GM12878 (cell line): ENCODE measurements around the gene CYSLTR1. TPM values are rescaled to one million over a fixed set of nuclear protein-coding genes. Genes with fewer than 3 reads are reported as not detected.

Experiments used
- ATAC-seq: fragments of 200-7000 bp; cut with Tn5 transposase; 3 replicates; pipeline ENCODE4 v1.9.1; 2020; ENCODE audit warnings: mild to moderate bottlenecking, moderate library complexity
- Bru-seq: library from RNA; stranded (reverse); fragments of 400-500 nt; gene quantifications from one replicate; lab custom pipeline; 2021; lab: Mats Ljungman, UMichigan
- BruChase-seq, 2 experiments: library from RNA; stranded (reverse); fragments of 400-500 nt; gene quantifications; one replicate each; lab custom pipeline; 2021; lab: Mats Ljungman, UMichigan
- BruUV-seq: library from RNA; stranded (reverse); fragments of 400-500 nt; replicated peaks from 2 replicates; lab custom pipeline; 2021; lab: Mats Ljungman, UMichigan
- CTCF ChIA-PET: fragments of 300-600 bp; sonication (Branson Sonifier 250); formaldehyde crosslinking; extraction: SDS; loops from one replicate; lab custom pipeline; 2021; ENCODE audit warnings: inconsistent platforms; lab: Yijun Ruan, JAX
- POLR2A ChIA-PET: fragments of 350-600 bp; formaldehyde crosslinking; extraction: SDS; loops from one replicate; lab custom pipeline; 2021; ENCODE audit warnings: inconsistent platforms; lab: Charles Lee
- RAD21 ChIA-PET: fragments of 300-600 bp; sonication (Branson Sonifier 250); formaldehyde crosslinking; loops from one replicate; lab custom pipeline; 2023; ENCODE audit warnings: antibody characterized with exemption; ENCODE audit not compliant: unreplicated experiment; lab: Charles Lee
- SMC1A ChIA-PET: fragments of 300-600 bp; sonication (Branson Sonifier 250); formaldehyde crosslinking; loops from one replicate; lab custom pipeline; 2023; ENCODE audit not compliant: unreplicated experiment, uncharacterized antibody; lab: Charles Lee
- DNase-seq: peaks from one replicate; pipeline ENCODE4 v3.0.0-alpha.2; 2011; ENCODE audit warnings: low read depth, low spot score
- FAIRE-seq: peaks from 3 replicates; lab custom pipeline; 2011; peaks lifted over from hg19 to GRCh38; lab: Jason Lieb, UNC
- H2AFZ ChIP-seq: 2 replicates; pipeline ENCODE4 v1.6.0; 2011; ENCODE audit warnings: low read depth, low read length, control low read depth; ENCODE audit not compliant: control insufficient read depth
- H3K27ac ChIP-seq: 2 replicates; pipeline ENCODE4 v1.5.1; 2011; ENCODE audit warnings: control low read depth; ENCODE audit not compliant: control insufficient read depth, insufficient read depth
- H3K27me3 ChIP-seq, 2 experiments: replicated peaks in 1 of 2; 2 replicates each; pipeline versions ENCODE4 v1.6.0 to v1.6.1; 2011; ENCODE audit warnings: low read length in 1 of 2; ENCODE audit not compliant: control insufficient read depth in 2 of 2, insufficient read depth in 2 of 2
- H3K36me3 ChIP-seq, 2 experiments: 2 replicates each; pipeline ENCODE4 v1.5.1; 2011; ENCODE audit warnings: low read length in 1 of 2; ENCODE audit not compliant: control insufficient read depth in 2 of 2, insufficient read depth in 2 of 2
- H3K4me1 ChIP-seq: 2 replicates; pipeline ENCODE4 v1.6.1; 2011; ENCODE audit warnings: mild to moderate bottlenecking, low read length, moderate library complexity, mixed read lengths; ENCODE audit not compliant: control insufficient read depth, insufficient read depth
- H3K4me2 ChIP-seq: 2 replicates; pipeline ENCODE4 v1.6.0; 2011; ENCODE audit warnings: control low read depth; ENCODE audit not compliant: control insufficient read depth, insufficient read depth
- H3K4me3 ChIP-seq: fragments of 200-600 bp; sonication (generic); 2 replicates; pipeline ENCODE4 v1.5.1; 2016
- H3K79me2 ChIP-seq: 2 replicates; pipeline ENCODE4 v1.6.0; 2011; ENCODE audit warnings: low read length; ENCODE audit not compliant: control insufficient read depth, insufficient read depth
- H3K9ac ChIP-seq: 2 replicates; pipeline ENCODE4 v1.8.0; 2011; ENCODE audit warnings: low read length, control low read depth, mixed read lengths; ENCODE audit not compliant: control insufficient read depth, insufficient read depth
- H3K9me3 ChIP-seq: replicated peaks from 3 replicates; pipeline ENCODE4 v1.5.1; 2011; ENCODE audit warnings: mild to moderate bottlenecking, low read length; ENCODE audit not compliant: control insufficient read depth, insufficient read depth
- H4K20me1 ChIP-seq: 2 replicates; pipeline ENCODE4 v1.6.0; 2011; ENCODE audit not compliant: control insufficient read depth, insufficient read depth
- ATF3 ChIP-seq: IDR thresholded peaks from 2 replicates; pipeline ENCODE4 v1.6.1; 2011; ENCODE audit warnings: low read depth, mild to moderate bottlenecking, low read length, moderate library complexity, borderline replicate concordance; ENCODE audit errors: extremely low read depth
- ATF7 ChIP-seq: fragments of 450-650 bp; IDR thresholded peaks from 2 replicates; pipeline ENCODE4 v1.6.1; 2016; ENCODE audit warnings: low read depth, mild to moderate bottlenecking
- CHD2 ChIP-seq: IDR thresholded peaks from 2 replicates; pipeline ENCODE4 v1.6.1; 2011; ENCODE audit warnings: low read depth, low read length, improper control_type of control experiment, borderline replicate concordance
- JUNB ChIP-seq: IDR thresholded peaks from 2 replicates; pipeline ENCODE4 v1.6.1; 2016; ENCODE audit warnings: antibody characterized with exemption, mild to moderate bottlenecking
- MEF2A ChIP-seq: IDR thresholded peaks from 2 replicates; pipeline ENCODE4 v1.6.1; 2011; ENCODE audit warnings: low read depth, mild to moderate bottlenecking, low read length, moderate library complexity; ENCODE audit not compliant: insufficient read depth
- MYC ChIP-seq: IDR thresholded peaks from 2 replicates; pipeline ENCODE4 v1.6.1; 2011; ENCODE audit warnings: mild to moderate bottlenecking, low read length, moderate library complexity, inconsistent platforms; ENCODE audit not compliant: insufficient read depth, insufficient replicate concordance, insufficient read length, severe bottlenecking
- NR2C2 ChIP-seq: IDR thresholded peaks from 2 replicates; pipeline ENCODE4 v1.6.1; 2011; ENCODE audit warnings: borderline replicate concordance, low read depth; ENCODE audit not compliant: control insufficient read depth, insufficient read length
- POLR2AphosphoS2 ChIP-seq: IDR thresholded peaks from 2 replicates; pipeline ENCODE4 v1.6.1; 2011; ENCODE audit warnings: low read depth, mild to moderate bottlenecking, low read length, improper control_type of control experiment, moderate library complexity
- RAD21 ChIP-seq: IDR thresholded peaks from 2 replicates; pipeline ENCODE4 v1.6.1; 2011; ENCODE audit warnings: mild to moderate bottlenecking, low read depth, low read length, moderate library complexity; ENCODE audit not compliant: insufficient read depth
- RUNX3 ChIP-seq: IDR thresholded peaks from 2 replicates; pipeline ENCODE4 v1.6.1; 2012; ENCODE audit warnings: low read length, inconsistent platforms
- SMAD5 ChIP-seq: IDR thresholded peaks from 2 replicates; pipeline ENCODE4 v1.6.1; 2016; ENCODE audit warnings: antibody characterized with exemption, low read depth
- SPI1 ChIP-seq: IDR thresholded peaks from 2 replicates; pipeline ENCODE4 v1.6.1; 2011; ENCODE audit warnings: low read depth, mild to moderate bottlenecking, low read length, moderate library complexity, borderline replicate concordance; ENCODE audit not compliant: insufficient read depth
- TAF1 ChIP-seq: IDR thresholded peaks from 2 replicates; pipeline ENCODE4 v1.6.1; 2011; ENCODE audit warnings: mild to moderate bottlenecking, low read depth, low read length, borderline replicate concordance
- ZNF687 ChIP-seq: fragments of 450-650 bp; IDR thresholded peaks from 2 replicates; pipeline ENCODE4 v1.6.1; 2017; ENCODE audit warnings: mild to moderate bottlenecking, moderate library complexity
- WGBS: methylation state at CpG from one replicate; pipeline ENCODE4 v1.1.6; 2016; ENCODE audit warnings: low lambda C conversion rate; ENCODE audit not compliant: insufficient replicate concordance, insufficient coverage; ENCODE audit errors: missing lambda C conversion rate; 5-methylcytosine and 5-hydroxymethylcytosine counted together
- in situ Hi-C: fragments of 300-500 bp; cut with MboI; formaldehyde crosslinking; loops from 9 replicates; pipeline ENCODE4 v1.14.3; 2018; ENCODE audit warnings: mixed read lengths
- intact Hi-C: fragments of 100-400 bp; cut with micrococcal nuclease; formaldehyde crosslinking; loops from one replicate; pipeline ENCODE4 v1.14.2; 2022; ENCODE audit not compliant: unreplicated experiment
- long read RNA-seq, 2 experiments: library from polyadenylated mRNA; unstranded; transcript quantifications; one replicate each; pipeline ENCODE4 v2.0.0, GENCODE V29; 2019 to 2020
- polyA minus RNA-seq, 3 experiments: library from RNA; depleted of rRNA, polyadenylated mRNA; stranded (reverse); fragments of >200 nt; gene quantifications; 2 replicates each; pipeline ENCODE4 v1.2.3, GENCODE V29; 2011
- polyA plus RNA-seq, 11 experiments: library from polyadenylated mRNA; depleted of rRNA in 4 of 11; unstranded in 6 of 11; stranded (reverse) in 5 of 11; fragments of >200 nt; fragmentation: Nextera tagmentation in 4 of 11; fragmentation: Illumina TruSeq in 1 of 11; extraction: Ambion mirVana in 4 of 11; extraction: Trizol in 1 of 11; gene quantifications; 1 replicate in 1 of 11; 2 replicates in 10 of 11; pipeline versions ENCODE4 v1.2.1 to v1.2.3, GENCODE V29; 2011 to 2016; ENCODE audit warnings: inconsistent platforms in 2 of 11, missing spikeins in 2 of 11, low read depth in 1 of 11
- total RNA-seq, 4 experiments: library from RNA; depleted of rRNA in 3 of 4; stranded (reverse); fragments of >200 nt in 3 of 4; fragmentation: Illumina TruSeq in 1 of 4; extraction: Trizol in 1 of 4; gene quantifications; 2 replicates each; pipeline versions ENCODE4 v1.2.1 to v1.2.3, GENCODE V29; 2013 to 2021

The CYSLTR1 gene
- 24.1 and 24.8 TPM in 2 replicates for total RNA-seq (2013; cell fraction: nucleolus; rRNA removed)
- 26.7 and 30.9 TPM in 2 replicates for total RNA-seq (2014; rRNA removed)
- 31.9 and 32.9 TPM in 2 replicates for total RNA-seq (2014; rRNA removed; fragmentation: Illumina TruSeq; extraction: Trizol)
- total RNA-seq (2021) = 21.2 and 22.1 TPM in 2 replicates
- 7.2 TPM for polyA plus RNA-seq (2011; ENCODE audit: low read depth)
- polyA plus RNA-seq (2011; rRNA removed) = 16.5 and 22.6 TPM in 2 replicates
- polyA plus RNA-seq (2011; cell fraction: cytosol; rRNA removed) = 6.4 and 7.0 TPM in 2 replicates
- 4.8 and 4.9 TPM in 2 replicates for polyA plus RNA-seq (2011; cell fraction: nucleus; rRNA removed)
- polyA plus RNA-seq (2012) = 9.0 and 9.2 TPM in 2 replicates
- 28.9 and 32.0 TPM in 2 replicates for polyA plus RNA-seq (2014; fragmentation: Illumina TruSeq; extraction: Trizol)
- 10 to 100 TPM; 27.9 to 42.0 TPM for polyA plus RNA-seq (2014; fragmentation: Nextera tagmentation; extraction: Ambion mirVana)
- polyA plus RNA-seq (2014; rRNA removed) = 10.7 and 13.7 TPM in 2 replicates
- polyA plus RNA-seq (2016; fragmentation: Nextera tagmentation; extraction: Ambion mirVana) = 10 to 100 TPM; 18.0 to 20.5 TPM
- 13.5 and 19.7 TPM in 2 replicates for polyA minus RNA-seq (2011; rRNA and poly(A)+ RNA removed)
- polyA minus RNA-seq (2011; cell fraction: cytosol; rRNA and poly(A)+ RNA removed) = 3.6 and 5.0 TPM in 2 replicates
- 5.4 and 10.1 TPM in 2 replicates for polyA minus RNA-seq (2011; cell fraction: nucleus; rRNA and poly(A)+ RNA removed)
- Bru-seq, nascent RNA = percentile 57 among the genes with signal in this experiment
- percentile 52 among the genes with signal in this experiment for BruChase-seq, experiment 1, labeled RNA remaining after a 6-hour chase
- percentile 56 among the genes with signal in this experiment for BruChase-seq, experiment 2, labeled RNA remaining after a 2-hour chase
- long read RNA-seq, experiment 1, transcript CYSLTR1-201 (3 exons, 2,576 nt) = major isoform, 11 of 13 reads
- long read RNA-seq, experiment 1, partial matches to known transcripts = 0 of 13 reads
- long read RNA-seq, experiment 1, other reads (novel, unspliced or antisense) = 2 of 13 reads
- long read RNA-seq, experiment 2, transcript CYSLTR1-201 (3 exons, 2,576 nt) = major isoform, 46 of 52 reads
- long read RNA-seq, experiment 2, partial matches to known transcripts = 0 of 52 reads
- long read RNA-seq, experiment 2, other reads (novel, unspliced or antisense) = 3 of 52 reads

- Histone ChIP-seq H2AFZ (peak within 1 kb of the TSS; percentile 58), H3K9ac (peak within 1 kb of the TSS; percentile 55), H3K9me3 (no peaks in the 10 kb centered on the region), H3K4me3 (peak within 1 kb of the TSS; percentile 60), H4K20me1 (no peaks in the 10 kb centered on the region), H3K4me1 (peaks cover 20% of the 10 kb centered on the region), H3K4me2 (peak within 1 kb of the TSS; percentile 75), H3K79me2 (peaks cover 17% of the 10 kb centered on the region), H3K27ac (peak within 1 kb of the TSS; percentile 79), H3K36me3 (no peaks in the 10 kb centered on the region), H3K27me3 (no peaks in the 10 kb centered on the region)
- FAIRE-seq = no peak
- DNase-seq = no peak
- peak; percentile 52 for ATAC-seq
- ChIA-PET POLR2A (no interaction called here), RAD21 (no interaction called here), SMC1A (interaction anchor here (0.6 to 1.7 kb wide), 4 partner anchors 14 to 623 kb away, joined by 3 to 4 read pairs (median 4); no protein-coding TSS in a partner anchor), CTCF (interaction anchor here (0.7 kb wide), 1 partner anchor 1104 kb away, joined by 3 read pairs; no protein-coding TSS in a partner anchor)
- no TSS peak for BruUV-seq
- in situ Hi-C loops = no loop called here
- WGBS = 0% methylated on average over 7 of the region's 7 CpGs
- intact Hi-C loops = loop anchor here (10.0 kb wide), 2 partner anchors 223 to 627 kb away; partner anchors contain the start of gene PGK1
- TF ChIP-seq MYC (no peak), MEF2A (0 out of 2 replicates have a peak, but pooled peaks have one; percentile 24), ATF7 (0 out of 2 replicates have a peak, but pooled peaks have one; percentile 15), ATF3 (no peak), CHD2 (0 out of 2 replicates have a peak, but pooled peaks have one; percentile 27), SPI1 (no peak), TAF1 (peak; percentile 23; the same call in 1 of the 2 replicates), NR2C2 (no peak), POLR2AphosphoS2 (no peak), RAD21 (0 out of 2 replicates have a peak, but pooled peaks have one; percentile 11), RUNX3 (peak; percentile 27), ZNF687 (no peak), SMAD5 (no peak), JUNB (no peak)
Measured at GRCh38 chrX:78327370-78328086, at the start of gene CYSLTR1. TSS of gene CYSLTR1 (minus strand) at chrX:78327611. CDS start at chrX:78273746, 53,865 bp downstream.
